HepG2 (cell line): ENCODE measurements around the gene FAM174B. TPM values are rescaled to one million over a fixed set of nuclear protein-coding genes. Genes with fewer than 3 reads are reported as not detected.
A peak's percentile ranks its signal among the peaks of the same experiment; 100 is the strongest.

Experiments used
- ATF6 ChIP-seq: sonication (generic); formaldehyde crosslinking; conservative IDR thresholded peaks from 2 replicates; pipeline ENCODE4 v1.4.0; 2020; ENCODE audit warnings: missing genetic modification reagents
- DPF2 ChIP-seq: sonication (generic); formaldehyde crosslinking; IDR thresholded peaks from 2 replicates; pipeline ENCODE4 v1.4.0; 2020; ENCODE audit warnings: mild to moderate bottlenecking, low read depth, missing genetic modification reagents, borderline replicate concordance
- ETV5 ChIP-seq: IDR thresholded peaks from 2 replicates; pipeline ENCODE4 v1.6.1; 2018; ENCODE audit warnings: missing biosample characterization, missing genetic modification reagents, inconsistent platforms, borderline replicate concordance
- FOXP1 ChIP-seq, 2 experiments: fragments of 450-650 bp in 1 of 2; IDR thresholded peaks; 2 replicates each; pipeline ENCODE4 v1.6.1; 2017 to 2018; ENCODE audit warnings: antibody characterized with exemption in 1 of 2
- HMG20B ChIP-seq: conservative IDR thresholded peaks from 2 replicates; pipeline ENCODE4 v1.6.1; 2016; ENCODE audit warnings: missing genetic modification reagents, missing compliant biosample characterization
- IRF2 ChIP-seq: IDR thresholded peaks from 2 replicates; pipeline ENCODE4 v1.6.1; 2018; ENCODE audit warnings: missing genetic modification reagents, missing compliant biosample characterization
- MIER3 ChIP-seq: IDR thresholded peaks from 2 replicates; pipeline ENCODE4 v1.6.1; 2016; ENCODE audit warnings: missing compliant biosample characterization, borderline replicate concordance
- NCOA1 ChIP-seq: sonication (generic); formaldehyde crosslinking; IDR thresholded peaks from 2 replicates; pipeline ENCODE4 v1.9.0; 2021; ENCODE audit warnings: missing genetic modification reagents
- TCF7 ChIP-seq: sonication (generic); IDR thresholded peaks from 2 replicates; pipeline ENCODE4 v1.6.1; 2016; ENCODE audit warnings: antibody characterized with exemption, low read depth
- XRCC5 ChIP-seq: fragments of 200-400 bp; formaldehyde crosslinking; optimal IDR thresholded peaks from 2 replicates; pipeline ENCODE3; 2017; ENCODE audit warnings: mild to moderate bottlenecking, low read length
- ZHX1 ChIP-seq: sonication (generic); formaldehyde crosslinking; IDR thresholded peaks from 2 replicates; pipeline ENCODE4 v1.8.1; 2022; ENCODE audit warnings: low read depth, mild to moderate bottlenecking, missing genetic modification reagents
- ZNF17 ChIP-seq: sonication (generic); formaldehyde crosslinking; IDR thresholded peaks from 2 replicates; pipeline ENCODE4 v1.5.0; 2020; ENCODE audit warnings: mild to moderate bottlenecking, missing genetic modification reagents
- ZNF225 ChIP-seq: sonication (generic); formaldehyde crosslinking; IDR thresholded peaks from 2 replicates; pipeline ENCODE4 v1.4.0; 2020; ENCODE audit warnings: mild to moderate bottlenecking, missing genetic modification reagents
- ZNF280D ChIP-seq: sonication (generic); formaldehyde crosslinking; IDR thresholded peaks from 2 replicates; pipeline ENCODE4 v1.5.1; 2020; ENCODE audit warnings: mild to moderate bottlenecking, missing genetic modification reagents
- ZNF326 ChIP-seq: sonication (generic); formaldehyde crosslinking; IDR thresholded peaks from 2 replicates; pipeline ENCODE4 v1.4.0; 2020; ENCODE audit warnings: missing genetic modification reagents, borderline replicate concordance
- ZNF430 ChIP-seq: sonication (generic); formaldehyde crosslinking; IDR thresholded peaks from 2 replicates; pipeline ENCODE4 v1.9.0; 2021; ENCODE audit warnings: mild to moderate bottlenecking, missing genetic modification reagents
- ZNF547 ChIP-seq: sonication (generic); formaldehyde crosslinking; IDR thresholded peaks from 2 replicates; pipeline ENCODE4 v1.5.1; 2020; ENCODE audit warnings: mild to moderate bottlenecking, missing genetic modification reagents
- ZNF576 ChIP-seq: sonication (generic); formaldehyde crosslinking; IDR thresholded peaks from 2 replicates; pipeline ENCODE4 v1.4.0; 2020; ENCODE audit warnings: mild to moderate bottlenecking, missing genetic modification reagents
- ZNF615 ChIP-seq: sonication (generic); formaldehyde crosslinking; IDR thresholded peaks from 2 replicates; pipeline ENCODE4 v1.5.0; 2020; ENCODE audit warnings: mild to moderate bottlenecking, missing genetic modification reagents, borderline replicate concordance
- ZNF790 ChIP-seq: sonication (generic); formaldehyde crosslinking; IDR thresholded peaks from 2 replicates; pipeline ENCODE4 v1.8.0; 2022; ENCODE audit warnings: missing genetic modification reagents, mild to moderate bottlenecking, borderline replicate concordance
- polyA plus RNA-seq, 8 experiments: library from polyadenylated mRNA; depleted of rRNA in 3 of 8; stranded (reverse) in 7 of 8; unstranded in 1 of 8; fragments of >200 nt; fragmentation: Illumina TruSeq in 4 of 8; extraction: Trizol in 4 of 8; gene quantifications; 2 replicates each; pipeline versions ENCODE4 v1.2.1 to v1.2.3, GENCODE V29; 2011 to 2016; ENCODE audit warnings: low read depth in 4 of 8, missing spikeins in 1 of 8, mixed read lengths in 1 of 8; ENCODE audit not compliant: insufficient read depth in 1 of 8
- total RNA-seq, 5 experiments: library from RNA; depleted of rRNA; stranded (reverse); fragments of >200 nt; fragmentation: Illumina TruSeq; extraction: Trizol; gene quantifications; 2 replicates each; pipeline ENCODE4 v1.2.3, GENCODE V29; 2016; ENCODE audit warnings: low read depth in 1 of 5

Gene FAM174B
- total and polyA plus RNA-seq, 2 of the 13 experiments (the other 11 are each of a cell fraction or from before 2014, with no cell fraction given) = 0.90 to 2.1 TPM

GRCh38 chr15:92617549-92618520 is 37.7 kb downstream of the FAM174B start (continued):
- TF ChIP-seq ZNF280D (CRISPR knock-in tag) (no peak), HMG20B (no peak), FOXP1 (IDR thresholded peaks at IDR 0.05) (no peak), FOXP1 (CRISPR knock-in tag; IDR thresholded peaks at IDR 0.05) (peak; percentile 71; the same call in 1 of the 2 replicates), MIER3 (no peak), ZNF790 (CRISPR knock-in tag) (no peak), ZNF615 (0 out of 2 replicates have a peak, but pooled peaks have one; percentile 38), TCF7 (no peak; the same call in 1 of the 2 replicates), ZNF17 (CRISPR knock-in tag) (no peak), ZNF576 (CRISPR knock-in tag) (no peak), ZHX1 (CRISPR knock-in tag) (no peak), XRCC5 (no peak), ZNF430 (CRISPR knock-in tag) (no peak), NCOA1 (CRISPR knock-in tag) (no peak), ZNF326 (CRISPR knock-in tag) (no peak), ATF6 (CRISPR knock-in tag) (no peak), ZNF547 (CRISPR knock-in tag) (peak; percentile 51; the same call in 1 of the 2 replicates), IRF2 (CRISPR knock-in tag) (peak; percentile 47; the same call in 1 of the 2 replicates), ETV5 (CRISPR knock-in tag) (no peak), DPF2 (CRISPR knock-in tag) (peak; percentile 71; the same call in 1 of the 2 replicates), ZNF225 (CRISPR knock-in tag) (0 out of 2 replicates have a peak, but pooled peaks have one; percentile 48)
